Urinary bladder (tissue), 4 donors: ENCODE results near the gene POLRMT. TPM values are rescaled to one million over a fixed set of nuclear protein-coding genes. Genes with fewer than 3 reads are reported as not detected.
"Not testable (repeated sequence)": the region's sequence is repeated elsewhere in the genome, so short reads cannot be mapped to it uniquely, and the experiment has no call there.

Experiments used
- DNase-seq: peaks from one replicate; pipeline ENCODE4 v3.0.0-alpha.2; 2015; ENCODE audit errors: extremely low spot score
- H3K27ac ChIP-seq: one replicate; pipeline ENCODE4 v1.5.1; 2013; ENCODE audit warnings: low read depth, mild to moderate bottlenecking, moderate library complexity
- H3K36me3 ChIP-seq: one replicate; pipeline ENCODE4 v1.6.1; 2013; ENCODE audit warnings: mild to moderate bottlenecking, moderate library complexity; ENCODE audit not compliant: insufficient read depth
- H3K4me1 ChIP-seq: one replicate; pipeline ENCODE4 v1.6.1; 2013; ENCODE audit warnings: mild to moderate bottlenecking, moderate library complexity; ENCODE audit not compliant: insufficient read depth
- H3K4me3 ChIP-seq: one replicate; pipeline ENCODE4 v1.5.1; 2013; ENCODE audit warnings: low read depth, low read length
- WGBS: extraction: QIAGEN DNeasy Blood & Tissue Kit; methylation state at CpG from one replicate; pipeline ENCODE4 v1.1.7; 2013; 5-methylcytosine and 5-hydroxymethylcytosine counted together
- polyA plus RNA-seq: library from polyadenylated mRNA; stranded (reverse); fragments of 200-250 nt; gene quantifications from one replicate; pipeline ENCODE4 v1.2.3, GENCODE V29; 2013
- total RNA-seq: library from RNA; depleted of rRNA; stranded (reverse); fragments of >200 nt; gene quantifications from one replicate; pipeline ENCODE4 v1.2.3, GENCODE V29; 2014
- donor health status: healthy with polysubstance abuse.
- donor health status: healthy.

POLRMT gene
- total and polyA plus RNA-seq, 2 donors = 10.3 to 44.6 TPM

DNA sequence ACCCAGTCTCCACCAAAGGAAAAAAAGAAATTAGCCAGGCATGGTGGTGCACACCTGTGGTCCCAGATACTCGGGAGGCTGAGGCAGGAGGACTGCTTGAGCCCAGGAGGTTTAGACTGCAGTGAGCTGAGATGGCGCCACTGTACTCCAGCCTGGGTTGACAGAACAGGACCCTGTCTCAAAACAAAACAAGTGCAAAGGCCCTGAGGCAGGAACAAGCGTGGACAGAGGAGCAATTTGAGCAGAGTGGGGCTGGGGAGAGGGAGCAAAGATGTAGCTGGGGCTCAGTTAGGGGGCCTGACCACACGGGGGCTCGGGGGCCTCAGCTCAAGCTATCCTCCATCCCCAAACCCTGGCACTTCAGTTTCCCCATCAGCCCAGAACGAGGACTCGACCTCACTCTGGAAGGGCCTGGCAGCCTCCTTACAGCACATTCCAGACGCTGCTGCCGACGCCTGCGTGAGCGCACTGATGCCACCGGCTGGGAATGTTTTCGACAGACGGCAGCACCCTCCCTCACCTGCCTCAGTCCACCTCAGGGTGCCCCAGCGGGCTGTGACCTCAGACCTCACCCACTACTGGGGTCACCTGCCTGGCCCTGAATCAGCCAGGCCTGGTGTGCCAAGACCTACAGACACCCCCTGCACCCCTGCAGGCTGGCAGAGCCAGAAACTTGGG is 1.8 kb upstream of the POLRMT start:
- Histone ChIP-seq H3K27ac (no peak overlapping the region), H3K4me1 (peaks cover 2% of the 10 kb centered on the region), H3K4me3 (no peak overlapping the region), H3K36me3 (no peaks in the 10 kb centered on the region)
- no peak for DNase-seq
- WGBS = 89% methylated on average over 16 of the region's 16 CpGs

DNA sequence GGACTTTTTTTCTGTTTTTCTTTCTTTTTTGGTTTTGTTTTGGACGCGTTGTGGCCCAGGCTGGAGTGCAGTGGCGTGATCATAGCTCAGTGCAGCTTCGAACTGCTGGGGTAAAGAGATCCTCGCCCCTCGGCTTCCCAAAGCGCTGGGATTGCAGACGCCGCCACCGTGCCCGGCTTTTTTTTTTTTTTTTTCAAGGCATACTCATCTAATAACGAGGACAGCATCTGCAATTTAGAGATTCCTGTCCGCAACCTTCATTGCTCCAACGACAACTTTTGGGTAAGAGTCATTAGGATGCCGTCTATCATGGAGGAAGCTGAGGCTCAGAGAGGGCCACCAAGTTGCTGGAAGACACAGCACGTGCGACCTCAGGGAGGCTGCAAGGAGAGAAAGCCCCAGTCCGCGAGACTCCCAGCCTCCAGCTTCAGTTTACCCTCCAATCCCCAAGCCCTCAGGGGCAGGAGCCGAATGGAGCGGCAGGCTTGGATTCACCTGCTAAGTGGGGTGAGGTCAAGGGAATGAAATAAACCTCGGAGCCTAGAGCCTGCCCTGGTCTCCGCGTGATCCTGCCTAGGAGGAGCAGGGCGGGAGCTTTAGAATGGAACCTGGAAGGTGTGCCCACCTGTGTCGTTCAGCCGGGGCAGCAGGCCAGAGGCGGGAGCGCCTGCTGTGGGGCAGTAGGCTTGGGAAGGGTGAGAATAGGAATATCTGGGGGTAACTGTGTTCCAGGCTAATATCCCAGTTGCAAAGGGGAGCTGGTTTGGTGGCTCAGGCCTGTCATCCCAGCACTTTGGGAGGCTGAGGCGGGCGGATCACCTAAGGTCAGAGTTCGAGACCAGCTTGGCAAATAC is 676 bp upstream of the POLRMT start:
- WGBS = 23% methylated on average over 32 of the region's 32 CpGs
- no peak overlapping the region for H3K27ac ChIP-seq
- peak overlapping the region; percentile 62 for H3K4me3 ChIP-seq
- no peak for DNase-seq
- H3K36me3 ChIP-seq = no peaks in the 10 kb centered on the region
- peaks cover 2% of the 10 kb centered on the region for H3K4me1 ChIP-seq

- Histone ChIP-seq H3K27ac (no peak overlapping the region), H3K36me3 (no peaks in the 10 kb centered on the region), H3K4me1 (peaks cover 2% of the 10 kb centered on the region), H3K4me3 (peak overlapping the region; percentile 62)
- 5% methylated on average over 35 of the region's 35 CpGs for WGBS
- DNase-seq = no peak
These were observed 714 bp downstream of the POLRMT start for GRCh38 chr19:632579-633067.

GRCh38 chr19:629961-630714 is 3.2 kb downstream of the POLRMT start:
- 92% methylated on average over 30 of the region's 30 CpGs for WGBS
- no peak for DNase-seq
- no peaks in the 10 kb centered on the region for H3K36me3 ChIP-seq
- H3K4me3 ChIP-seq = no peak overlapping the region
- peaks cover 2% of the 10 kb centered on the region for H3K4me1 ChIP-seq
- H3K27ac ChIP-seq = no peak overlapping the region

- not testable (repeated sequence) for DNase-seq, H3K36me3 ChIP-seq
- 66% methylated on average over 25 of the region's 25 CpGs for WGBS
These were observed 3.8 kb downstream of the POLRMT start for GRCh38 chr19:629515-629914.

DNA sequence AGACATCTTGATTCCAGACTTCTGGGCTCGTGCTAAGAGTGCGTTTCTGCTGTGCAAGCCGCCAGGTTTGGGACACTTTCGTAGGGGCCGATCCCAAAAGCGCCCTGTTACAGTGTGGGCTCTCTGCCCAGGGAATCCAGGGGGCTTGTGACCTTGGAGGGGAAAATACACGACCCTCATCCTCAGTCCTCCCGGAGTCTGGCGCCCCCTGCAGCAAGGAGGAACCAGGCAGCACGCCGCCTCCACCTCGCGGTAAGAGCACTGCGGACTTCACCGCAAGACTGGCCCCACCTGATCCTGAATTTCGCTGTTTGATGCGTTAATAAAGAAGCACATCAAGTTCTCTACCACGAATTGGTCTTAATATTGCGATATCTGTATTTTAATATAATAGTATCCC is 5.2 kb downstream of the POLRMT start:
- Histone ChIP-seq H3K27ac (no peak overlapping the region), H3K4me1 (no peaks in the 10 kb centered on the region), H3K36me3 (no peaks in the 10 kb centered on the region), H3K4me3 (no peak overlapping the region)
- no peak for DNase-seq
- WGBS = 88% methylated on average over 19 of the region's 19 CpGs

More at GRCh38 chr19:629515-629914, 3.8 kb downstream of the POLRMT start:
- not testable (repeated sequence) for H3K4me3 ChIP-seq, H3K27ac ChIP-seq, H3K4me1 ChIP-seq

- not testable (repeated sequence) for DNase-seq, H3K27ac ChIP-seq, H3K4me3 ChIP-seq, H3K36me3 ChIP-seq, H3K4me1 ChIP-seq
- WGBS = 91% methylated on average over 7 of the region's 7 CpGs
These were observed 6.8 kb downstream of the POLRMT start for GRCh38 chr19:626566-626965.

DNA sequence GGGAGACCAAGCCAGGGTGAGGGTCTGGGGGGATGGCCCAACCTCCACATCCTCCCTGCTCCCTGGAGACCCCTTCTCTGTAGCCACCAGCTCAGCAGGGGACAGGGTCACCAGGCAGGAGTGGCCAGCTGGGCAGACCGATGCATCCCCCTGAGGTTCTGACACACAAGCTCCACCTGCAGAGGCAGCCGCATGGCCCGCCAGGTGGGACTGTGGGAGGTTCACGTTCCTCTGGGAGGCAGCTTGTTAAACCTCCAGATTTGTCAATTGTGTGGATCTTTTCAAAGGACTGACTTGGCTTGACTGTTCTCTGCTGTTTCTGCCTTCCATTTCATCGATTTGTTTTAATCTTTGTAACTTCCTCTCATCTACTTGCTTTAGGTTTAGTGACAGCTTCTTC is 8.1 kb downstream of the POLRMT start:
- H3K27ac ChIP-seq = no peak overlapping the region
- H3K36me3 ChIP-seq = no peaks in the 10 kb centered on the region
- 90% methylated on average over 5 of the region's 5 CpGs for WGBS
- no peak overlapping the region for H3K4me3 ChIP-seq
- no peak for DNase-seq
- no peaks in the 10 kb centered on the region for H3K4me1 ChIP-seq

- H3K36me3 ChIP-seq = no peaks in the 10 kb centered on the region
- H3K4me1 ChIP-seq = no peaks in the 10 kb centered on the region
- DNase-seq = no peak
- WGBS = 89% methylated on average over 24 of the region's 24 CpGs
- peak overlapping the region; percentile 46 for H3K27ac ChIP-seq
- H3K4me3 ChIP-seq = no peak overlapping the region
These were observed 8.8 kb downstream of the POLRMT start for GRCh38 chr19:624433-625109.

DNA sequence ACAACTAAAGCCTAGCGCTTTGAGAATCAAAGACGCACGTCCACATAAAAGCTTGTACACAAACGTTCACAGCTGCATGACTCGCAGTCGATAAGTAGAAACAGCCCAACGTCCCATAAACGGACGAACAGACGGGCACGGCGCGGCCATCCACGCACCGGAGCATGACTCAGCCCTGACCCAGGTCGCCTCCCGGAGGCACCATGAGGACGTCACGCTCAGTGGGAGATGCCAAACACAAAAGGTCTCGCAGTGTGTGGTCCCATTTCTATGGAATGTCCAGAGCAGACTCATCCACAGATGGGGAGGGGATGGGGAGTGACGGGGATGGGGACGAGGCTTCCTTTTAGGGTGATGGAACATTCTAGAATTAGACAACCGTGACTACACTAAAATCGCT is 9.4 kb downstream of the POLRMT start:
- Histone ChIP-seq H3K4me1 (no peaks in the 10 kb centered on the region), H3K4me3 (no peak overlapping the region), H3K36me3 (no peaks in the 10 kb centered on the region), H3K27ac (no peak overlapping the region)
- 71% methylated on average over 24 of the region's 24 CpGs for WGBS
- no peak for DNase-seq

GRCh38 chr19:623175-623916 is 10.0 kb downstream of the POLRMT start:
- H3K4me1 ChIP-seq = no peaks in the 10 kb centered on the region
- H3K27ac ChIP-seq = no peak overlapping the region
- 92% methylated on average over 44 of the region's 44 CpGs for WGBS
- no peaks in the 10 kb centered on the region for H3K36me3 ChIP-seq
- no peak for DNase-seq
- no peak overlapping the region for H3K4me3 ChIP-seq

- H3K4me1 ChIP-seq = no peaks in the 10 kb centered on the region
- no peak overlapping the region for H3K4me3 ChIP-seq
- H3K27ac ChIP-seq = no peak overlapping the region
- WGBS = 95% methylated on average over 37 of the region's 37 CpGs
- DNase-seq = no peak
- H3K36me3 ChIP-seq = no peaks in the 10 kb centered on the region
These were observed 10.7 kb downstream of the POLRMT start for GRCh38 chr19:622666-623065.
